GM12878 (cell line): Measurements from ENCODE around the gene DDX39B. TPM values are rescaled to one million over a fixed set of nuclear protein-coding genes. Genes with fewer than 3 reads are reported as not detected.

Experiments
- ATAC-seq: fragments of 200-7000 bp; cut with Tn5 transposase; 3 replicates; pipeline ENCODE4 v1.9.1; 2020; ENCODE audit warnings: mild to moderate bottlenecking, moderate library complexity
- BruUV-seq: library from RNA; stranded (reverse); fragments of 400-500 nt; replicated peaks from 2 replicates; lab custom pipeline; 2021; lab: Mats Ljungman, UMichigan
- CTCF ChIA-PET: fragments of 300-600 bp; sonication (Branson Sonifier 250); formaldehyde crosslinking; extraction: SDS; loops from one replicate; lab custom pipeline; 2021; ENCODE audit warnings: inconsistent platforms; lab: Yijun Ruan, JAX
- POLR2A ChIA-PET: fragments of 350-600 bp; formaldehyde crosslinking; extraction: SDS; loops from one replicate; lab custom pipeline; 2021; ENCODE audit warnings: inconsistent platforms; lab: Charles Lee
- RAD21 ChIA-PET: fragments of 300-600 bp; sonication (Branson Sonifier 250); formaldehyde crosslinking; loops from one replicate; lab custom pipeline; 2023; ENCODE audit warnings: antibody characterized with exemption; ENCODE audit not compliant: unreplicated experiment; lab: Charles Lee
- SMC1A ChIA-PET: fragments of 300-600 bp; sonication (Branson Sonifier 250); formaldehyde crosslinking; loops from one replicate; lab custom pipeline; 2023; ENCODE audit not compliant: unreplicated experiment, uncharacterized antibody; lab: Charles Lee
- DNase-seq: peaks from one replicate; pipeline ENCODE4 v3.0.0-alpha.2; 2011; ENCODE audit warnings: low read depth, low spot score
- FAIRE-seq: peaks from 3 replicates; lab custom pipeline; 2011; peaks lifted over from hg19 to GRCh38; lab: Jason Lieb, UNC
- H2AFZ ChIP-seq: 2 replicates; pipeline ENCODE4 v1.6.0; 2011; ENCODE audit warnings: low read depth, low read length, control low read depth; ENCODE audit not compliant: control insufficient read depth
- H3K27ac ChIP-seq: 2 replicates; pipeline ENCODE4 v1.5.1; 2011; ENCODE audit warnings: control low read depth; ENCODE audit not compliant: control insufficient read depth, insufficient read depth
- H3K27me3 ChIP-seq, 2 experiments: replicated peaks in 1 of 2; 2 replicates each; pipeline versions ENCODE4 v1.6.0 to v1.6.1; 2011; ENCODE audit warnings: low read length in 1 of 2; ENCODE audit not compliant: control insufficient read depth in 2 of 2, insufficient read depth in 2 of 2
- H3K36me3 ChIP-seq, 2 experiments: 2 replicates each; pipeline ENCODE4 v1.5.1; 2011; ENCODE audit warnings: low read length in 1 of 2; ENCODE audit not compliant: control insufficient read depth in 2 of 2, insufficient read depth in 2 of 2
- H3K4me1 ChIP-seq: 2 replicates; pipeline ENCODE4 v1.6.1; 2011; ENCODE audit warnings: mild to moderate bottlenecking, low read length, moderate library complexity, mixed read lengths; ENCODE audit not compliant: control insufficient read depth, insufficient read depth
- H3K4me2 ChIP-seq: 2 replicates; pipeline ENCODE4 v1.6.0; 2011; ENCODE audit warnings: control low read depth; ENCODE audit not compliant: control insufficient read depth, insufficient read depth
- H3K4me3 ChIP-seq: fragments of 200-600 bp; sonication (generic); 2 replicates; pipeline ENCODE4 v1.5.1; 2016
- H3K79me2 ChIP-seq: 2 replicates; pipeline ENCODE4 v1.6.0; 2011; ENCODE audit warnings: low read length; ENCODE audit not compliant: control insufficient read depth, insufficient read depth
- H3K9ac ChIP-seq: 2 replicates; pipeline ENCODE4 v1.8.0; 2011; ENCODE audit warnings: low read length, control low read depth, mixed read lengths; ENCODE audit not compliant: control insufficient read depth, insufficient read depth
- H3K9me3 ChIP-seq: replicated peaks from 3 replicates; pipeline ENCODE4 v1.5.1; 2011; ENCODE audit warnings: mild to moderate bottlenecking, low read length; ENCODE audit not compliant: control insufficient read depth, insufficient read depth
- H4K20me1 ChIP-seq: 2 replicates; pipeline ENCODE4 v1.6.0; 2011; ENCODE audit not compliant: control insufficient read depth, insufficient read depth
- BCL3 ChIP-seq: IDR thresholded peaks from 2 replicates; pipeline ENCODE4 v1.6.1; 2011; ENCODE audit warnings: borderline replicate concordance, low read depth, mild to moderate bottlenecking, moderate library complexity, low read length; ENCODE audit not compliant: insufficient read depth, poor library complexity, severe bottlenecking
- CREM ChIP-seq: IDR thresholded peaks from 2 replicates; pipeline ENCODE4 v1.6.1; 2014; ENCODE audit warnings: antibody characterized with exemption, low read depth
- E4F1 ChIP-seq: fragments of 450-650 bp; IDR thresholded peaks from 2 replicates; pipeline ENCODE4 v1.6.1; 2018; ENCODE audit warnings: borderline replicate concordance, mild to moderate bottlenecking; ENCODE audit not compliant: partially characterized antibody
- ELK1 ChIP-seq: IDR thresholded peaks from 2 replicates; pipeline ENCODE4 v1.6.1; 2012; ENCODE audit warnings: low read depth, low read length, improper control_type of control experiment
- ESRRA ChIP-seq: IDR thresholded peaks from 2 replicates; pipeline ENCODE4 v1.6.1; 2012; ENCODE audit warnings: mild to moderate bottlenecking, low read length, improper control_type of control experiment
- HDAC6 ChIP-seq: fragments of 200-600 bp; sonication (generic); IDR thresholded peaks from one replicate; pipeline ENCODE4 v1.8.0; 2017; ENCODE audit warnings: antibody characterized with exemption; ENCODE audit not compliant: unreplicated experiment
- HDGF ChIP-seq: fragments of 450-650 bp; IDR thresholded peaks from 2 replicates; pipeline ENCODE4 v1.6.1; 2016; ENCODE audit warnings: antibody characterized with exemption
- JUNB ChIP-seq: IDR thresholded peaks from 2 replicates; pipeline ENCODE4 v1.6.1; 2016; ENCODE audit warnings: antibody characterized with exemption, mild to moderate bottlenecking
- MYC ChIP-seq: IDR thresholded peaks from 2 replicates; pipeline ENCODE4 v1.6.1; 2011; ENCODE audit warnings: mild to moderate bottlenecking, low read length, moderate library complexity, inconsistent platforms; ENCODE audit not compliant: insufficient read depth, insufficient replicate concordance, insufficient read length, severe bottlenecking
- POLR2AphosphoS5 ChIP-seq: IDR thresholded peaks from 2 replicates; pipeline ENCODE4 v1.6.1; 2011; ENCODE audit warnings: mild to moderate bottlenecking, low read length, inconsistent platforms
- SIX5 ChIP-seq: IDR thresholded peaks from 2 replicates; pipeline ENCODE4 v1.6.1; 2011; ENCODE audit warnings: mild to moderate bottlenecking, low read depth, low read length, moderate library complexity; ENCODE audit not compliant: severe bottlenecking
- SREBF2 ChIP-seq: IDR thresholded peaks from 2 replicates; pipeline ENCODE4 v1.6.1; 2012; ENCODE audit warnings: mild to moderate bottlenecking, low read length
- ZBED1 ChIP-seq: IDR thresholded peaks from 2 replicates; pipeline ENCODE4 v1.6.1; 2016; ENCODE audit warnings: borderline replicate concordance
- ZNF24 ChIP-seq: fragments of 450-650 bp; IDR thresholded peaks from 2 replicates; pipeline ENCODE4 v1.6.1; 2017; ENCODE audit warnings: antibody characterized with exemption, mild to moderate bottlenecking
- WGBS: methylation state at CpG from one replicate; pipeline ENCODE4 v1.1.6; 2016; ENCODE audit warnings: low lambda C conversion rate; ENCODE audit not compliant: insufficient replicate concordance, insufficient coverage; ENCODE audit errors: missing lambda C conversion rate; 5-methylcytosine and 5-hydroxymethylcytosine counted together
- in situ Hi-C: fragments of 300-500 bp; cut with MboI; formaldehyde crosslinking; loops from 9 replicates; pipeline ENCODE4 v1.14.3; 2018; ENCODE audit warnings: mixed read lengths
- intact Hi-C: fragments of 100-400 bp; cut with micrococcal nuclease; formaldehyde crosslinking; loops from one replicate; pipeline ENCODE4 v1.14.2; 2022; ENCODE audit not compliant: unreplicated experiment
- polyA plus RNA-seq, 11 experiments: library from polyadenylated mRNA; depleted of rRNA in 4 of 11; unstranded in 6 of 11; stranded (reverse) in 5 of 11; fragments of >200 nt; fragmentation: Nextera tagmentation in 4 of 11; fragmentation: Illumina TruSeq in 1 of 11; extraction: Ambion mirVana in 4 of 11; extraction: Trizol in 1 of 11; gene quantifications; 1 replicate in 1 of 11; 2 replicates in 10 of 11; pipeline versions ENCODE4 v1.2.1 to v1.2.3, GENCODE V29; 2011 to 2016; ENCODE audit warnings: inconsistent platforms in 2 of 11, missing spikeins in 2 of 11, low read depth in 1 of 11
- total RNA-seq, 4 experiments: library from RNA; depleted of rRNA in 3 of 4; stranded (reverse); fragments of >200 nt in 3 of 4; fragmentation: Illumina TruSeq in 1 of 4; extraction: Trizol in 1 of 4; gene quantifications; 2 replicates each; pipeline versions ENCODE4 v1.2.1 to v1.2.3, GENCODE V29; 2013 to 2021

Gene DDX39B
- total and polyA plus RNA-seq, 10 of the 15 experiments (the other 5 are each of a cell fraction or from before 2014, with no cell fraction given): 271 to 661 (median 330) TPM

DNA sequence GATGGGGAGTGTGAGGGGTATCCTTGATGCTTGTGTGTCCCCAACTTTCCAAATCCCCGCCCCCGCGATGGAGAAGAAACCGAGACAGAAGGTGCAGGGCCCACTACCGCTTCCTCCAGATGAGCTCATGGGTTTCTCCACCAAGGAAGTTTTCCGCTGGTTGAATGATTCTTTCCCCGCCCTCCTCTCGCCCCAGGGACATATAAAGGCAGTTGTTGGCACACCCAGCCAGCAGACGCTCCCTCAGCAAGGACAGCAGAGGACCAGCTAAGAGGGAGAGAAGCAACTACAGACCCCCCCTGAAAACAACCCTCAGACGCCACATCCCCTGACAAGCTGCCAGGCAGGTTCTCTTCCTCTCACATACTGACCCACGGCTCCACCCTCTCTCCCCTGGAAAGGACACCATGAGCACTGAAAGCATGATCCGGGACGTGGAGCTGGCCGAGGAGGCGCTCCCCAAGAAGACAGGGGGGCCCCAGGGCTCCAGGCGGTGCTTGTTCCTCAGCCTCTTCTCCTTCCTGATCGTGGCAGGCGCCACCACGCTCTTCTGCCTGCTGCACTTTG, 33.6 kb upstream of the DDX39B start, which contains the start of gene TNF:
Gene TNF (plus strand): TSS at position 231 of the 567 bp plus-strand sequence. CDS start 177 bp downstream, at position 408.
- Histone ChIP-seq H3K9ac (peak within 1 kb of the TSS; percentile 82), H3K27ac (peak within 1 kb of the TSS; percentile 96), H2AFZ (no peak within 1 kb of the TSS), H3K4me1 (peaks cover 57% of the 10 kb centered on the region), H3K79me2 (peaks cover 84% of the 10 kb centered on the region), H4K20me1 (no peaks in the 10 kb centered on the region), H3K4me3 (peak within 1 kb of the TSS; percentile 91), H3K9me3 (no peaks in the 10 kb centered on the region), H3K36me3 (peaks cover 0 to 7% of the 10 kb centered on the region in 2 experiments; a peak in 2 of 4 replicates), H3K27me3 (no peaks in the 10 kb centered on the region), H3K4me2 (peak within 1 kb of the TSS; percentile 84)
- no TSS peak for BruUV-seq
- WGBS: 1% methylated on average over 17 of the region's 19 CpGs
- intact Hi-C loops (no loop called here), in situ Hi-C loops (no loop called here)
- ChIA-PET RAD21 (interaction anchor here (0.5 to 17.5 kb wide), 13 partner anchors 8 to 1396 kb away, joined by 3 to 620 read pairs (median 5); partner anchors contain the start of genes ATP6V1G2, DDX39B, GPANK1 and LST1), POLR2A (interaction anchor here (0.9 to 17.1 kb wide), 11 partner anchors 8 to 252 kb away, joined by 3 to 282 read pairs (median 14); partner anchors contain the start of genes ATP6V1G2, DDX39B, HSPA1B and LST1), SMC1A (interaction anchor here (0.6 to 45.5 kb wide), 6 partner anchors 9 to 390 kb away, joined by 3 to 1989 read pairs (median 30); partner anchors contain the start of genes ATP6V1G2, DDX39B, LST1 and LTA), CTCF (interaction anchor here (0.9 to 31.0 kb wide), 4 partner anchors 18 to 244 kb away, joined by 3 to 2098 read pairs (median 396); partner anchors contain the start of genes ATP6V1G2, DDX39B, LST1 and LTA)
- FAIRE-seq: peak; percentile 68
- DNase-seq: peak; percentile 91
- ATAC-seq: peak; percentile 44
- 0 out of 2 replicates have a peak, but pooled peaks have one; percentile 40 for TF ChIP-seq ELK1
- no peak for TF ChIP-seq MYC
- no peak; the same call in none of the 2 replicates for TF ChIP-seq ZBED1
- TF ChIP-seq JUNB: peak; percentile 25; the same call in 1 of the 2 replicates
- peak; percentile 21; the same call in 1 of the 2 replicates for TF ChIP-seq CREM
- no peak for TF ChIP-seq E4F1
- peak; percentile 90 for TF ChIP-seq HDAC6
- TF ChIP-seq POLR2AphosphoS5: peak; percentile 100
- no peak for TF ChIP-seq SREBF2
- TF ChIP-seq ZNF24: no peak
- no peak for TF ChIP-seq ESRRA
- 0 out of 2 replicates have a peak, but pooled peaks have one; percentile 20 for TF ChIP-seq HDGF
- TF ChIP-seq SIX5: no peak
- TF ChIP-seq BCL3: peak; percentile 66
